ENCODE results near the gene NMNAT2. TPM values are rescaled to one million over a fixed set of nuclear protein-coding genes. Genes with fewer than 3 reads are reported as not detected.

Gene NMNAT2
- total and polyA plus RNA-seq, 2 experiments from 2014 or later = 3.6 to 10.0 TPM

DNA sequence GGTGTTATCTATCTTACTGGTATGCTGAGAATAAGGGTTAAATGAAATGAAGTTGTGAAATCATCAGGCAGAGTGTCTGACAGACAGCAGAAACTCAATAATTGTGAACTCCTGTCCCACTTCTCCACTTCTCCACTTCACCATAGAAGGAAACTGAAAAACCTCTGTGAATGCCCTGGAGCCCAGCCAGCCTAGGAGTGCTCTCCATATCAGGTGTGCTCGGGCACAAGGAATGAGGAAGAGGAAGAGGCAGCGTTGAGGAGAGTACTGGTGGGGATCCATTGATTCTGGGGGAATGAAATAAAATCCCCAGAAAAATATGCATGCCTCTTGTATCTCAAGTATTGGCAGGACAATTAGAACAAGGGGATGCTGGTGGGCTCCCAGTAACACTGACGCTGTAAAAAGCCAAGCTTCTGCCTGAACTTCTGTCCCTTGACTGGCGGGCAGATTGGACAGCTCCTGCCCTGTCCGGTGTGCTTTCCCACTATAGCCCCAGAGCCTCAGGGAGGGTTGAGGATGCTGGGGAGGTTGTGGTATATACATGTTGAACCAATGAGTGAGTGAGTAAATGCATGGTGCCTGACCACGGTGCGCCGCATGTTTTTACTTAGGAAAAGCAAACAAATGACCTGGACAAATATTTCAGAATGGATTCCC, 47.7 kb downstream of the NMNAT2 start:
- Histone ChIP-seq H3K27ac (ENCODE audit: low read depth) (no peak overlapping the region), H2AFZ (no peak overlapping the region), H3K9me2 (ENCODE audit: insufficient read depth) (peaks cover 10% of the 10 kb centered on the region; the same call in 1 of the 2 replicates), H3K4me1 (ENCODE audit: insufficient read depth) (peaks cover 10% of the 10 kb centered on the region; the same call in 1 of the 2 replicates), H4K20me1 (replicated peaks; ENCODE audit: insufficient read depth) (no peaks in the 10 kb centered on the region), H3K4me2 (no peak overlapping the region), H3K27me3 (ENCODE audit: insufficient read depth) (no peaks in the 10 kb centered on the region), H3K36me3 (ENCODE audit: insufficient read depth) (no peaks in the 10 kb centered on the region), H3F3A (replicated peaks; ENCODE audit: low read depth) (no peaks in the 10 kb centered on the region), H3K79me2 (replicated peaks; ENCODE audit: insufficient read depth) (no peaks in the 10 kb centered on the region), H3K4me3 (no peak overlapping the region)
- TF ChIP-seq STAT1 (IDR thresholded peaks at IDR 0.05; ENCODE audit: unreplicated experiment) (no peak), NANOG (IDR thresholded peaks at IDR 0.05; ENCODE audit: borderline replicate concordance) (no peak), ZNF331 (CRISPR knock-in tag; IDR thresholded peaks at IDR 0.05; ENCODE audit: low read depth) (no peak), ZNF114 (CRISPR knock-in tag; IDR thresholded peaks at IDR 0.05) (no peak), JUNB (IDR thresholded peaks at IDR 0.05; ENCODE audit: unreplicated experiment) (no peak), POLR2AphosphoS5 (IDR thresholded peaks at IDR 0.05; ENCODE audit: low read depth) (no peak), EZH2phosphoT487 (IDR thresholded peaks at IDR 0.05; ENCODE audit: unreplicated experiment) (no peak), EZH2 (IDR thresholded peaks at IDR 0.05; ENCODE audit: low read depth, unreplicated experiment) (no peak), CREB1 (CRISPR knock-in tag; IDR thresholded peaks at IDR 0.05; ENCODE audit: low read depth) (no peak)
- TF ChIP-seq, protein P1, sequence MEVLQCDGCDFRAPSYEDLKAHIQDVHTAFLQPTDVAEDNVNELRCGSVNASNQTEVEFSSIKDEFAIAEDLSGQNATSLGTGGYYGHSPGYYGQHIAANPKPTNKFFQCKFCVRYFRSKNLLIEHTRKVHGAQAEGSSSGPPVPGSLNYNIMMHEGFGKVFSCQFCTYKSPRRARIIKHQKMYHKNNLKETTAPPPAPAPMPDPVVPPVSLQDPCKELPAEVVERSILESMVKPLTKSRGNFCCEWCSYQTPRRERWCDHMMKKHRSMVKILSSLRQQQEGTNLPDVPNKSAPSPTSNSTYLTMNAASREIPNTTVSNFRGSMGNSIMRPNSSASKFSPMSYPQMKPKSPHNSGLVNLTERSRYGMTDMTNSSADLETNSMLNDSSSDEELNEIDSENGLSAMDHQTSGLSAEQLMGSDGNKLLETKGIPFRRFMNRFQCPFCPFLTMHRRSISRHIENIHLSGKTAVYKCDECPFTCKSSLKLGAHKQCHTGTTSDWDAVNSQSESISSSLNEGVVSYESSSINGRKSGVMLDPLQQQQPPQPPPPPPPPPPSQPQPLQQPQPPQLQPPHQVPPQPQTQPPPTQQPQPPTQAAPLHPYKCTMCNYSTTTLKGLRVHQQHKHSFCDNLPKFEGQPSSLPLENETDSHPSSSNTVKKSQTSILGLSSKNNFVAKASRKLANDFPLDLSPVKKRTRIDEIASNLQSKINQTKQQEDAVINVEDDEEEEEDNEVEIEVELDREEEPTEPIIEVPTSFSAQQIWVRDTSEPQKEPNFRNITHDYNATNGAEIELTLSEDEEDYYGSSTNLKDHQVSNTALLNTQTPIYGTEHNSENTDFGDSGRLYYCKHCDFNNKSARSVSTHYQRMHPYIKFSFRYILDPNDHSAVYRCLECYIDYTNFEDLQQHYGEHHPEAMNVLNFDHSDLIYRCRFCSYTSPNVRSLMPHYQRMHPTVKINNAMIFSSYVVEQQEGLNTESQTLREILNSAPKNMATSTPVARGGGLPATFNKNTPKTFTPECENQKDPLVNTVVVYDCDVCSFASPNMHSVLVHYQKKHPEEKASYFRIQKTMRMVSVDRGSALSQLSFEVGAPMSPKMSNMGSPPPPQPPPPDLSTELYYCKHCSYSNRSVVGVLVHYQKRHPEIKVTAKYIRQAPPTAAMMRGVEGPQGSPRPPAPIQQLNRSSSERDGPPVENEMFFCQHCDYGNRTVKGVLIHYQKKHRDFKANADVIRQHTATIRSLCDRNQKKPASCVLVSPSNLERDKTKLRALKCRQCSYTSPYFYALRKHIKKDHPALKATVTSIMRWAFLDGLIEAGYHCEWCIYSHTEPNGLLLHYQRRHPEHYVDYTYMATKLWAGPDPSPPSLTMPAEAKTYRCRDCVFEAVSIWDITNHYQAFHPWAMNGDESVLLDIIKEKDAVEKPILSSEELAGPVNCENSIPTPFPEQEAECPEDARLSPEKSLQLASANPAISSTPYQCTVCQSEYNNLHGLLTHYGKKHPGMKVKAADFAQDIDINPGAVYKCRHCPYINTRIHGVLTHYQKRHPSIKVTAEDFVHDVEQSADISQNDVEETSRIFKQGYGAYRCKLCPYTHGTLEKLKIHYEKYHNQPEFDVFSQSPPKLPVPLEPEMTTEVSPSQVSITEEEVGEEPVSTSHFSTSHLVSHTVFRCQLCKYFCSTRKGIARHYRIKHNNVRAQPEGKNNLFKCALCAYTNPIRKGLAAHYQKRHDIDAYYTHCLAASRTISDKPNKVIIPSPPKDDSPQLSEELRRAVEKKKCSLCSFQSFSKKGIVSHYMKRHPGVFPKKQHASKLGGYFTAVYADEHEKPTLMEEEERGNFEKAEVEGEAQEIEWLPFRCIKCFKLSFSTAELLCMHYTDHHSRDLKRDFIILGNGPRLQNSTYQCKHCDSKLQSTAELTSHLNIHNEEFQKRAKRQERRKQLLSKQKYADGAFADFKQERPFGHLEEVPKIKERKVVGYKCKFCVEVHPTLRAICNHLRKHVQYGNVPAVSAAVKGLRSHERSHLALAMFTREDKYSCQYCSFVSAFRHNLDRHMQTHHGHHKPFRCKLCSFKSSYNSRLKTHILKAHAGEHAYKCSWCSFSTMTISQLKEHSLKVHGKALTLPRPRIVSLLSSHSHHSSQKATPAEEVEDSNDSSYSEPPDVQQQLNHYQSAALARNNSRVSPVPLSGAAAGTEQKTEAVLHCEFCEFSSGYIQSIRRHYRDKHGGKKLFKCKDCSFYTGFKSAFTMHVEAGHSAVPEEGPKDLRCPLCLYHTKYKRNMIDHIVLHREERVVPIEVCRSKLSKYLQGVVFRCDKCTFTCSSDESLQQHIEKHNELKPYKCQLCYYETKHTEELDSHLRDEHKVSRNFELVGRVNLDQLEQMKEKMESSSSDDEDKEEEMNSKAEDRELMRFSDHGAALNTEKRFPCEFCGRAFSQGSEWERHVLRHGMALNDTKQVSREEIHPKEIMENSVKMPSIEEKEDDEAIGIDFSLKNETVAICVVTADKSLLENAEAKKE (CRISPR knock-in tag; IDR thresholded peaks at IDR 0.05) = no peak
- TF ChIP-seq, protein P2, sequence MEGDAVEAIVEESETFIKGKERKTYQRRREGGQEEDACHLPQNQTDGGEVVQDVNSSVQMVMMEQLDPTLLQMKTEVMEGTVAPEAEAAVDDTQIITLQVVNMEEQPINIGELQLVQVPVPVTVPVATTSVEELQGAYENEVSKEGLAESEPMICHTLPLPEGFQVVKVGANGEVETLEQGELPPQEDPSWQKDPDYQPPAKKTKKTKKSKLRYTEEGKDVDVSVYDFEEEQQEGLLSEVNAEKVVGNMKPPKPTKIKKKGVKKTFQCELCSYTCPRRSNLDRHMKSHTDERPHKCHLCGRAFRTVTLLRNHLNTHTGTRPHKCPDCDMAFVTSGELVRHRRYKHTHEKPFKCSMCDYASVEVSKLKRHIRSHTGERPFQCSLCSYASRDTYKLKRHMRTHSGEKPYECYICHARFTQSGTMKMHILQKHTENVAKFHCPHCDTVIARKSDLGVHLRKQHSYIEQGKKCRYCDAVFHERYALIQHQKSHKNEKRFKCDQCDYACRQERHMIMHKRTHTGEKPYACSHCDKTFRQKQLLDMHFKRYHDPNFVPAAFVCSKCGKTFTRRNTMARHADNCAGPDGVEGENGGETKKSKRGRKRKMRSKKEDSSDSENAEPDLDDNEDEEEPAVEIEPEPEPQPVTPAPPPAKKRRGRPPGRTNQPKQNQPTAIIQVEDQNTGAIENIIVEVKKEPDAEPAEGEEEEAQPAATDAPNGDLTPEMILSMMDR (conservative IDR thresholded peaks at IDR 0.05; ENCODE audit: low read depth in 2 of 2) = no peak
- TF ChIP-seq, protein P3, sequence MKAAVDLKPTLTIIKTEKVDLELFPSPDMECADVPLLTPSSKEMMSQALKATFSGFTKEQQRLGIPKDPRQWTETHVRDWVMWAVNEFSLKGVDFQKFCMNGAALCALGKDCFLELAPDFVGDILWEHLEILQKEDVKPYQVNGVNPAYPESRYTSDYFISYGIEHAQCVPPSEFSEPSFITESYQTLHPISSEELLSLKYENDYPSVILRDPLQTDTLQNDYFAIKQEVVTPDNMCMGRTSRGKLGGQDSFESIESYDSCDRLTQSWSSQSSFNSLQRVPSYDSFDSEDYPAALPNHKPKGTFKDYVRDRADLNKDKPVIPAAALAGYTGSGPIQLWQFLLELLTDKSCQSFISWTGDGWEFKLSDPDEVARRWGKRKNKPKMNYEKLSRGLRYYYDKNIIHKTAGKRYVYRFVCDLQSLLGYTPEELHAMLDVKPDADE (IDR thresholded peaks at IDR 0.05) = no peak
- TF ChIP-seq, protein P4, sequence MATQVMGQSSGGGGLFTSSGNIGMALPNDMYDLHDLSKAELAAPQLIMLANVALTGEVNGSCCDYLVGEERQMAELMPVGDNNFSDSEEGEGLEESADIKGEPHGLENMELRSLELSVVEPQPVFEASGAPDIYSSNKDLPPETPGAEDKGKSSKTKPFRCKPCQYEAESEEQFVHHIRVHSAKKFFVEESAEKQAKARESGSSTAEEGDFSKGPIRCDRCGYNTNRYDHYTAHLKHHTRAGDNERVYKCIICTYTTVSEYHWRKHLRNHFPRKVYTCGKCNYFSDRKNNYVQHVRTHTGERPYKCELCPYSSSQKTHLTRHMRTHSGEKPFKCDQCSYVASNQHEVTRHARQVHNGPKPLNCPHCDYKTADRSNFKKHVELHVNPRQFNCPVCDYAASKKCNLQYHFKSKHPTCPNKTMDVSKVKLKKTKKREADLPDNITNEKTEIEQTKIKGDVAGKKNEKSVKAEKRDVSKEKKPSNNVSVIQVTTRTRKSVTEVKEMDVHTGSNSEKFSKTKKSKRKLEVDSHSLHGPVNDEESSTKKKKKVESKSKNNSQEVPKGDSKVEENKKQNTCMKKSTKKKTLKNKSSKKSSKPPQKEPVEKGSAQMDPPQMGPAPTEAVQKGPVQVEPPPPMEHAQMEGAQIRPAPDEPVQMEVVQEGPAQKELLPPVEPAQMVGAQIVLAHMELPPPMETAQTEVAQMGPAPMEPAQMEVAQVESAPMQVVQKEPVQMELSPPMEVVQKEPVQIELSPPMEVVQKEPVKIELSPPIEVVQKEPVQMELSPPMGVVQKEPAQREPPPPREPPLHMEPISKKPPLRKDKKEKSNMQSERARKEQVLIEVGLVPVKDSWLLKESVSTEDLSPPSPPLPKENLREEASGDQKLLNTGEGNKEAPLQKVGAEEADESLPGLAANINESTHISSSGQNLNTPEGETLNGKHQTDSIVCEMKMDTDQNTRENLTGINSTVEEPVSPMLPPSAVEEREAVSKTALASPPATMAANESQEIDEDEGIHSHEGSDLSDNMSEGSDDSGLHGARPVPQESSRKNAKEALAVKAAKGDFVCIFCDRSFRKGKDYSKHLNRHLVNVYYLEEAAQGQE (IDR thresholded peaks at IDR 0.05; ENCODE audit: unreplicated experiment) = no peak
- ATAC-seq (peak; percentile 29), DNase-seq (ENCODE audit: low spot score) (no peak)
- H3K9me3 Mint-ChIP-seq = no peaks in the 10 kb centered on the region
- H3K27ac Mint-ChIP-seq = no peak overlapping the region
- no peak overlapping the region for H3K4me3 Mint-ChIP-seq
- peaks cover 35% of the 10 kb centered on the region for H3K4me1 Mint-ChIP-seq
- no peaks in the 10 kb centered on the region for H3K36me3 Mint-ChIP-seq (ENCODE audit: low read depth)
- peaks cover 2% of the 10 kb centered on the region for H3K27me3 Mint-ChIP-seq (ENCODE audit: insufficient read depth, low read depth, poor library complexity)
